NT2/D1 (cell line): ENCODE measurements around the gene CEP164.

Experiments used
- DNase-seq: peaks from one replicate; pipeline ENCODE4 v3.0.0-alpha.2; 2011; ENCODE audit warnings: low read depth, low spot score
- H3K27me3 ChIP-seq: 2 replicates; pipeline ENCODE4 v1.6.0; 2011; ENCODE audit warnings: mild to moderate bottlenecking; ENCODE audit not compliant: insufficient read length, insufficient read depth
- H3K36me3 ChIP-seq: 2 replicates; pipeline ENCODE4 v1.6.1; 2011; ENCODE audit warnings: mild to moderate bottlenecking, low read length, mixed read lengths; ENCODE audit not compliant: insufficient read depth, insufficient read length
- H3K4me1 ChIP-seq: 2 replicates; pipeline ENCODE4 v1.5.1; 2011; ENCODE audit not compliant: insufficient read depth, insufficient read length
- H3K4me3 ChIP-seq: 2 replicates; pipeline ENCODE4 v1.5.1; 2011; ENCODE audit warnings: low read depth; ENCODE audit not compliant: insufficient read length
- H3K9ac ChIP-seq: 2 replicates; pipeline ENCODE4 v1.6.0; 2011; ENCODE audit warnings: low read depth; ENCODE audit not compliant: insufficient read length
- H3K9me3 ChIP-seq: 2 replicates; pipeline ENCODE4 v1.5.1; 2011; ENCODE audit warnings: mild to moderate bottlenecking, low read length; ENCODE audit not compliant: insufficient read depth
- SUZ12 ChIP-seq: IDR thresholded peaks from 2 replicates; pipeline ENCODE4 v1.6.1; 2011; ENCODE audit not compliant: insufficient read length, insufficient read depth; ENCODE audit errors: extremely low read depth
- YY1 ChIP-seq: IDR thresholded peaks from 2 replicates; pipeline ENCODE4 v1.6.1; 2011; ENCODE audit not compliant: insufficient read length, insufficient read depth
- ZNF274 ChIP-seq: IDR thresholded peaks from 2 replicates; pipeline ENCODE4 v1.6.1; 2011; ENCODE audit warnings: mild to moderate bottlenecking, low read depth, low read length

CEP164 gene

GRCh38 chr11:117286588-117286987 lies 41.1 kb upstream of the CEP164 start:
- Histone ChIP-seq H3K4me3 (no peak overlapping the region), H3K9me3 (no peaks in the 10 kb centered on the region), H3K9ac (no peak overlapping the region), H3K27me3 (no peaks in the 10 kb centered on the region), H3K36me3 (peaks cover 85% of the 10 kb centered on the region), H3K4me1 (no peaks in the 10 kb centered on the region)
- DNase-seq: no peak
- TF ChIP-seq YY1 (no peak), ZNF274 (no peak), SUZ12 (no peak)

DNA sequence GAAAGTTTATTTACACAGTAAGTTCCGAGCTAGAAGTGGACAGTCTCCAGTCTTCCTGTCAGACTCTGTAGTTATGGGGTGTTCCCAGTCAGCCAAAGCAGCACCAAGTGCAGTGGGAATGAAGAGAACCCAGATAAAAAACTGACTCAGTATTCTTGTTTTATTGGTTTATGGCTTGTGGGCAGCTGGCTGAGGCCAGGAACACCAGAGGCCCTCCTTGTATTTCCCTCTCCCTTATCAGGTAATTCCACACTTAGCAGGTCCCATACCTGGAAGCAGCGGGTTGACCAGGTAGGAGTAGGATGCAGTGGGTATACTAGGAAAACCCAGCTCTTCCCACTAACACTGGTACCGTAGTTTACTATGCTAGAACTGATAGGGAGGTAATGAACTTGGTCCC lies 40.0 kb upstream of the CEP164 start:
- H3K36me3 ChIP-seq: peaks cover 78% of the 10 kb centered on the region
- TF ChIP-seq ZNF274 (no peak), YY1 (no peak), SUZ12 (no peak)
- no peaks in the 10 kb centered on the region for H3K9me3 ChIP-seq
- DNase-seq: no peak
- no peak overlapping the region for H3K4me3 ChIP-seq
- H3K27me3 ChIP-seq: no peaks in the 10 kb centered on the region
- no peaks in the 10 kb centered on the region for H3K4me1 ChIP-seq
- H3K9ac ChIP-seq: no peak overlapping the region

- Histone ChIP-seq H3K36me3 (peaks cover 76% of the 10 kb centered on the region), H3K9ac (no peak overlapping the region), H3K27me3 (no peaks in the 10 kb centered on the region), H3K4me1 (no peaks in the 10 kb centered on the region), H3K9me3 (no peaks in the 10 kb centered on the region), H3K4me3 (no peak overlapping the region)
- DNase-seq: no peak
- no peak for TF ChIP-seq YY1
- no peak for TF ChIP-seq SUZ12
- no peak for TF ChIP-seq ZNF274
Observed at GRCh38 chr11:117289795-117290194, 37.9 kb upstream of the CEP164 start.

DNA sequence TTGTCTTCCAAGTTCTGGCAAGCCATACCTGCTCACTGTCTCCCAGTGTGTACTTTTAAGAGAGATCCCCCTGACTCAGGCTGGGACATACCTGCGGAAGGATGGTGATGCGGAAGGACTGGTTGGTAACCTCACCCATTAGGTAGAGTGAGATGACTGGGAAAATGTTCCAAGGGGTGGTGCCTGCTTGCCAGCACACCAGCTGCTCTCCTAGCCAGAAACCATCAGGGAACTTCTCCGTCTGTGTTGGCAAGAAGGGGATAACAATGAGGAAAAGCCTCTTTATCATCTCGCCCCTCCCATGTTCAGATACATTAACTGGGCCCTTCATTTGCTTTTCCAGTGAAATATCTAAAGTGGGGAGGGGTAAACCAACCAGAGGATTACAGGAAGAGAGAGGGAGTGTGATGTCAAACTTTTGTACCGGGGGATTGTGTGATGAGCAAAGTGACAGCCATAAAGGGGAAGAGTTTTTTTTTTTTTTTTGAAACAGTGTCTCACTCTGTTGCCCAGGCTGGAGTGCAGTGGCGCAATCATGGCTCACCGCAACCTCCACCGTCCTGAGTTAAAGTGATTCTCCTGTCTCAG lies 36.8 kb upstream of the CEP164 start, which contains the start of gene BACE1-AS:
BACE1-AS (plus strand) TSS at position 538 of the 588 bp plus-strand sequence.
- H3K9ac ChIP-seq: no peak within 1 kb of the TSS
- peaks cover 2% of the 10 kb centered on the region for H3K4me1 ChIP-seq
- H3K4me3 ChIP-seq: no peak within 1 kb of the TSS
- no peak for DNase-seq
- no peaks in the 10 kb centered on the region for H3K9me3 ChIP-seq
- peaks cover 68% of the 10 kb centered on the region for H3K36me3 ChIP-seq
- no peak for TF ChIP-seq YY1
- no peak for TF ChIP-seq ZNF274
- no peak for TF ChIP-seq SUZ12
- no peaks in the 10 kb centered on the region for H3K27me3 ChIP-seq

DNA sequence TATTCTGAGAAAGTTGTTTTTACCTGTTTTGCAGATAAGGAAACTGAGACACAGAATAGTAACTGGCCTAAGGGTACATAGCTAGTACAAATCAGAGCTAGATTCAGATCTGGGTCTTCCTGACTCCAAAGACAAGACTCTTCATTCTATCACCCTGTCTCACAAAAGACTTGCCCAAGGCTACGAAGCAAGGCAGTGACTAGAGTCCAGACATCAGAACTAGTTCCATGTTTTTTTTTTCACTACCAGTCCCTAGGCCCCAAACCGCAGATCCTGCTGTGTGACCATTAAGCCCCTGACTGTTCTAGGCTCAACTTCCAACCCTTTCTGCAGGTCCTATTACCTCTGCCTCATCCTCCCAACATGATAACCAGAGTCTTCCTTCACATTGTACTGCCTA lies 35.0 kb upstream of the CEP164 start:
- Histone ChIP-seq H3K36me3 (peaks cover 59% of the 10 kb centered on the region), H3K4me3 (no peak overlapping the region), H3K9ac (no peak overlapping the region), H3K27me3 (no peaks in the 10 kb centered on the region), H3K9me3 (no peaks in the 10 kb centered on the region), H3K4me1 (peaks cover 2% of the 10 kb centered on the region)
- no peak for DNase-seq
- no peak for TF ChIP-seq ZNF274
- TF ChIP-seq YY1: no peak
- TF ChIP-seq SUZ12: no peak

DNA sequence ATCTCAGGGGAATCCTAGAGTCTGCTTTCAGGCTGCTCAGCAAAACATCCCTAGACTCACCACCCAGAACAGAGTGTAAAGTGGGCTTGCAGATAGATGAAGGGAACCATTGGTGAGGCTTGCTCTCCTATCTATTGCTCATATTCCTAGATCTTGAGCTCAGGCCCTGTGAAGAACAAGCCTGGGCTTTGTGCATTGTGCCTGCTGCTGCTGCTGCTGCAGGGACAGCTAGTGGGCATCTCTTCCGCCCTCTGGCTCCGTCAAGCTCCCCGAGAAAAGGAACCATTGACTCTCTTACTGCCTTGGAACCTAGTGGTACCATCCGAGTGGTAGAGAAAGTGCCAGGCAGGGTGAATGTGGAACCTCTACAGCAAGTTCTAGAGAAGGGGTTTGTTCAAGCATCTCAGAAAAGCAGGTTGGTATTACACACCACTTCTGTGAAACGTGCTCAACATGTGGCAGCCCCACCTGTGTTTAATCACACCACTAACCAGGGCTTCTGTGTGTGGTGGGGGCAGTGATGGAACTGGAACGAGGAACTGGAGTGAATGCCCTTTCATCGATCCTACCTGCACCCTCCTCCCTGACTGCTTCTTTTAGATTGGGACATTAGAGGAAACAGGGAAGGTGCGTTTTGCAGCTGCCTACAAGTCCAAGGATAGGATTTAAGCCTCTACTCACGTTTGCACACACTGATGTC lies 32.1 kb upstream of the CEP164 start:
- Histone ChIP-seq H3K36me3 (peaks cover 29% of the 10 kb centered on the region), H3K4me1 (peaks cover 4% of the 10 kb centered on the region), H3K27me3 (no peaks in the 10 kb centered on the region), H3K9me3 (no peaks in the 10 kb centered on the region), H3K4me3 (no peak overlapping the region), H3K9ac (no peak overlapping the region)
- TF ChIP-seq ZNF274 (no peak), SUZ12 (no peak), YY1 (no peak)
- no peak for DNase-seq

GRCh38 chr11:117296881-117297280 lies 30.8 kb upstream of the CEP164 start:
- Histone ChIP-seq H3K27me3 (no peaks in the 10 kb centered on the region), H3K4me1 (peaks cover 4% of the 10 kb centered on the region), H3K4me3 (no peak overlapping the region), H3K9ac (no peak overlapping the region), H3K36me3 (peaks cover 18% of the 10 kb centered on the region), H3K9me3 (no peaks in the 10 kb centered on the region)
- DNase-seq: no peak
- TF ChIP-seq ZNF274 (no peak), SUZ12 (no peak), YY1 (no peak)
